Testis (tissue), 3 donors: ENCODE data around the gene SLC11A2. TPM values are rescaled to one million over a fixed set of nuclear protein-coding genes. Genes with fewer than 3 reads are reported as not detected.
"Not testable (repeated sequence)": the region's sequence is repeated elsewhere in the genome, so short reads cannot be mapped to it uniquely, and the experiment has no call there.

Experiments
- DNase-seq: peaks from one replicate; pipeline ENCODE4 v3.0.0-alpha.2; 2019
- H3K27ac ChIP-seq, 2 donors: fragments of 200-600 bp; sonication (generic); one replicate each; pipeline ENCODE4 v1.5.1; 2019
- H3K27me3 ChIP-seq: fragments of 200-600 bp; sonication (generic); one replicate; pipeline ENCODE4 v1.5.1; 2019
- H3K36me3 ChIP-seq: fragments of 200-600 bp; sonication (generic); one replicate; pipeline ENCODE4 v1.5.1; 2017; ENCODE audit warnings: low read depth; ENCODE audit errors: missing control alignments
- H3K4me1 ChIP-seq: fragments of 200-600 bp; sonication (generic); one replicate; pipeline ENCODE4 v1.5.1; 2019
- H3K4me3 ChIP-seq, 2 donors: fragments of 200-600 bp; sonication (generic); one replicate each; pipeline ENCODE4 v1.5.1; 2017 to 2019
- H3K9me3 ChIP-seq: fragments of 200-600 bp; sonication (generic); one replicate; pipeline ENCODE4 v1.5.1; 2017
- POLR2A ChIP-seq: fragments of 450-650 bp; IDR thresholded peaks from one replicate; pipeline ENCODE4 v1.6.1; 2017; ENCODE audit warnings: antibody characterized with exemption, mild to moderate bottlenecking, moderate library complexity
- WGBS, 2 donors: methylation state at CpG; one replicate each; pipeline ENCODE4 v1.1.5; 2018; 5-methylcytosine and 5-hydroxymethylcytosine counted together
- intact Hi-C: fragments of 100-400 bp; cut with DNase I; formaldehyde crosslinking; loops from one replicate; pipeline ENCODE4 v1.15.1; 2023; ENCODE audit warnings: low total_unique reads
- polyA plus RNA-seq: library from polyadenylated mRNA; stranded (reverse); fragments of 350-450 nt; fragmentation: Illumina TruSeq; extraction: RNeasy Lipid Tissue Mini Kit (QIAGEN cat#74804); gene quantifications from one replicate; pipeline ENCODE4 v1.2.3, GENCODE V29; 2014; ENCODE audit warnings: low read depth, low replicate concordance; ENCODE audit not compliant: insufficient read depth
- total RNA-seq, 2 donors: library from RNA; depleted of rRNA; stranded (reverse); fragments of >200 nt; gene quantifications; one replicate each; pipeline ENCODE4 v1.2.3, GENCODE V29; 2016
- TF ChIP-seq, protein P1 (sequence below), 3 experiments: fragments of 450-650 bp in 2 of 3; fragments of 200-600 bp in 1 of 3; sonication (generic) in 1 of 3; IDR thresholded peaks; one replicate each; pipeline ENCODE4 v1.5.1; 2016 to 2019; ENCODE audit warnings: antibody characterized with exemption in 3 of 3, mild to moderate bottlenecking in 2 of 3, moderate library complexity in 1 of 3

The SLC11A2 gene
- total and polyA plus RNA-seq, 3 donors from 2014 or later, result 42.9 to 66.5 (median 63.4) TPM

DNA sequence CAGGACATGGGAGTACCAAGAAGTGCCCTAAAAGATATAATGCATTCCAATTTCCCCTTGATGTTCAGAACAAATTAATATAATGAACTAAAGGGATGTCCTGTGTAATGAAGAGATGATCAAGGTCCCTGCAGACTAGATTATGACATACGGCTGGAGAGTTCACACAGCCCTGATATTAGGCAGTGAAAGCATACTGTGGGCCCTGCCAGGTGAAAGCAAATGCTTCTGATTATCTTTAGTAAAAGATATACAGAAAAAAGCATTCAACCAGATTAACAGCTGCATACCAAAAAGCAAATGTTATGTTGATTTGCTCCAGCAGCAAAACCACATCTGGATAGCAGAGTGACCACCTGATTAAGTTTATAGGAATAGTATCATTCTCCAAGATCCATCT lies 61.8 kb downstream of the SLC11A2 start:
- TF ChIP-seq, protein P1, sequence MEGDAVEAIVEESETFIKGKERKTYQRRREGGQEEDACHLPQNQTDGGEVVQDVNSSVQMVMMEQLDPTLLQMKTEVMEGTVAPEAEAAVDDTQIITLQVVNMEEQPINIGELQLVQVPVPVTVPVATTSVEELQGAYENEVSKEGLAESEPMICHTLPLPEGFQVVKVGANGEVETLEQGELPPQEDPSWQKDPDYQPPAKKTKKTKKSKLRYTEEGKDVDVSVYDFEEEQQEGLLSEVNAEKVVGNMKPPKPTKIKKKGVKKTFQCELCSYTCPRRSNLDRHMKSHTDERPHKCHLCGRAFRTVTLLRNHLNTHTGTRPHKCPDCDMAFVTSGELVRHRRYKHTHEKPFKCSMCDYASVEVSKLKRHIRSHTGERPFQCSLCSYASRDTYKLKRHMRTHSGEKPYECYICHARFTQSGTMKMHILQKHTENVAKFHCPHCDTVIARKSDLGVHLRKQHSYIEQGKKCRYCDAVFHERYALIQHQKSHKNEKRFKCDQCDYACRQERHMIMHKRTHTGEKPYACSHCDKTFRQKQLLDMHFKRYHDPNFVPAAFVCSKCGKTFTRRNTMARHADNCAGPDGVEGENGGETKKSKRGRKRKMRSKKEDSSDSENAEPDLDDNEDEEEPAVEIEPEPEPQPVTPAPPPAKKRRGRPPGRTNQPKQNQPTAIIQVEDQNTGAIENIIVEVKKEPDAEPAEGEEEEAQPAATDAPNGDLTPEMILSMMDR (IDR thresholded peaks at IDR 0.05), result no peak
- TF ChIP-seq POLR2A, result no peak
- Histone ChIP-seq H3K4me1 (no peaks in the 10 kb centered on the region), H3K36me3 (no peaks in the 10 kb centered on the region), H3K27ac (no peak overlapping the region), H3K9me3 (no peaks in the 10 kb centered on the region), H3K27me3 (no peaks in the 10 kb centered on the region), H3K4me3 (no peak overlapping the region)
- DNase-seq, result no peak
- WGBS, 2 donors, result 58 to 74% methylated on average over 1 of the region's 1 CpG
- intact Hi-C loops, result no loop called here

DNA sequence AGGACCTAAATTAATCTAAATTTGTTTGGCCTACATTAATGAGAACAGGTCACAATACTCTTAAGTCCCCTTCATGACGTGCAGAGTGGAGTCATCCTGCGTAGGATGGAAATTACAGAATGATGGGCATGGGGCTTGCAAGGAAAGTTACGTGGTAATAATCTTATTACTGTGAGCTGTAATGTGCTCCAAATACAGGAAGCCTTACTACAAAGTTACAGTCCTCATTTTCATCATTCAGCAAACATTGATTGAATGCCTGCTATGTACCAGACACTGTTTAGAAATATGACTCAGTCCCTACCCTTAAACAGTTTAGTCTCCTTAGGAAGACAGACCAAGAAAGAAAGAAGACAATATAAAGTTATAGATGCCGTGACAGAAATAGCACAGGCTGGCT lies 64.5 kb downstream of the SLC11A2 start:
- WGBS, 2 donors, result 92 to 96% methylated on average over 4 of the region's 4 CpGs
- Histone ChIP-seq H3K9me3 (no peaks in the 10 kb centered on the region), H3K4me1 (no peaks in the 10 kb centered on the region), H3K36me3 (no peaks in the 10 kb centered on the region), H3K27me3 (no peaks in the 10 kb centered on the region), H3K4me3 (no peak overlapping the region), H3K27ac (no peak overlapping the region)
- DNase-seq, result no peak
- TF ChIP-seq POLR2A, result no peak
- TF ChIP-seq, protein P1 (IDR thresholded peaks at IDR 0.05), result no peak
- intact Hi-C loops, result no loop called here

DNA sequence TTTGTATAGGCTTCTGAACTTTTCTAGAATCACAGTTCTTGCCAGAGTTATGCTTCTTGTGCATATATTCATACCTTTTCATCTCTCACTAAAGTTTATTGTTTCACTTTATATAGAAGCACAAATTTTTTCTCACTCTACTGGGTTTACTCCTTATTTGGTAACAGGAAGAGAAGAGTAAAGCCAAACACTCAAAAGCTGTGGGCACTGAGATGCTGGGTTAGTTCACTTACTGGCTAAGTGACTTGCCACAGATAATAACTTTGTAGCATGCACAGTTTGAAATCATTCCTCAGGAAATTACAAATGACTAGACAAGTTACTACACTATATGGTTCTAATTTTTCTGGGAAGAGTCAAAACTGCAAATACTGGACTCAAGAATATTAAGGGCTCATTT lies 66.1 kb downstream of the SLC11A2 start:
- Histone ChIP-seq H3K4me1 (no peaks in the 10 kb centered on the region), H3K27ac (no peak overlapping the region), H3K36me3 (no peaks in the 10 kb centered on the region), H3K27me3 (no peaks in the 10 kb centered on the region), H3K4me3 (no peak overlapping the region), H3K9me3 (no peaks in the 10 kb centered on the region)
- TF ChIP-seq, protein P1 (IDR thresholded peaks at IDR 0.05), result no peak
- no peak for TF ChIP-seq POLR2A
- DNase-seq, result no peak
- intact Hi-C loops, result no loop called here

DNA sequence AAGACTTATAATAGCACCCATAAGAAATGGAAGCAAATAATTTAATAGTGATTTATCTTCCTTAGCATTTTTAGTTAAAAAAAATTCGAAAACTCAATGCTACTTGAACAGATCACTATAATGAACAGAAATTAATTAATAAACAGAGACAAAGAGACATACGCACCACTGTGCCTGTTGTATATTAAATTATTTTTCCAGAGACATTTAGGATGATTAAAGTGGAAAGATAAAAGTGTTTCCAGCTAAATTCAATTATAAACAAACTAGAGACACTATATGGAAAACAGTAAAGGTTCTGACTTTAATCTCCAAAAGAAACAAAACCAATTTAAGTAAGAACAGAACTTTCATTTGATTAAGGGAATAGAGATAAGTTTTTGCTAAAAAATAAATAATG lies 70.5 kb downstream of the SLC11A2 start:
- WGBS, 2 donors, result 63 to 85% methylated on average over 2 of the region's 2 CpGs
- H3K4me3 ChIP-seq, result no peak overlapping the region
- DNase-seq, result no peak
- no peak overlapping the region for H3K27ac ChIP-seq
- H3K4me1 ChIP-seq, result no peaks in the 10 kb centered on the region
- H3K36me3 ChIP-seq, result no peaks in the 10 kb centered on the region
- H3K9me3 ChIP-seq, result no peaks in the 10 kb centered on the region
- TF ChIP-seq, protein P1 (IDR thresholded peaks at IDR 0.05), result no peak
- no peak for TF ChIP-seq POLR2A
- H3K27me3 ChIP-seq, result no peaks in the 10 kb centered on the region
- intact Hi-C loops, result no loop called here

DNA sequence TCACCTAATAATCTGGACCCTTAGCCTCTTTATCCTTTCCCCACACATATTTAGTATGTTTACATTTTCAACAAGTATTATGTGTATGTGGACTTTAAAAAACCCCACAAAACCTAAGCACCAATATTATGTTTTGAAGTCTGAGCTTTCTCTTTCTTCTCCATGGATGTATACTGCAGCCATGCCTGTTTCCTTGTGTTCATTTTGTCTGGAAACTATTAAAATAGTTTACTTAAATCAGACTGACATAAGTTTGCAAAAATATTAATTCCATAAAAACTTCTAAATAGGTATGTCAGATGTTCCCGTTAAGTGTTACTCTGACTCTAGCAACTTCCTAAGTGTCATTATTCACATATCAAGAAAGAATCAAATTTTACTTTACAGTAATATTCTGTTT lies 70.9 kb downstream of the SLC11A2 start:
- intact Hi-C loops, result no loop called here
- no peak overlapping the region for H3K27ac ChIP-seq
- WGBS, 2 donors, result 85 to 100% methylated on average over 1 of the region's 1 CpG

DNA sequence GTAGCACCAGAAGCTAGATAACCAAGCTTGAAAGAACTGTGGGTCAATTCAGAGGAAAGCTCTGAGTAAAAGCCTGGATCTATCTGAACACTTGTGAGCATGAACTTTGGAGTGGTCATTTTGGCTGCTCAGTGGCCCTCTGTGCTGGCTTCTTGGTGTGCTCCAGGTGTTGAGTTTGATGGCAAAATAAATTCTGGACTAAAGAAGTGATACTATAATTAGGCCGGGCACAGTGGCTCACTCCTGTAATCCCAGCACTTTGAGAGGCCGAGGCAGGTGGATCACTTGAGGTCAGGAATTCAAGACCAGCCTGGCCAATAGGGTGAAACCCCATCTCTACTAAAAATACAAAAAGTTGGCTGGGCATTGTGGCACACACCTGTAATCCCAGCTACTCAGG lies 71.4 kb downstream of the SLC11A2 start:
- H3K4me3 ChIP-seq, intact Hi-C loops: not testable (repeated sequence)
- 92 to 97% methylated on average over 2 of the region's 2 CpGs for WGBS, 2 donors

More for the DNA sequence above, 70.9 kb downstream of the SLC11A2 start:
- DNase-seq, result no peak
- Histone ChIP-seq H3K36me3 (no peaks in the 10 kb centered on the region), H3K4me1 (no peaks in the 10 kb centered on the region), H3K9me3 (no peaks in the 10 kb centered on the region), H3K27me3 (no peaks in the 10 kb centered on the region), H3K4me3 (no peak overlapping the region)
- TF ChIP-seq POLR2A, result no peak
- TF ChIP-seq, protein P1 (IDR thresholded peaks at IDR 0.05), result no peak

More for the DNA sequence above, 71.4 kb downstream of the SLC11A2 start:
- H3K36me3 ChIP-seq, H3K9me3 ChIP-seq, H3K4me1 ChIP-seq, H3K27me3 ChIP-seq, DNase-seq, H3K27ac ChIP-seq: not testable (repeated sequence)
